GM19023 (cell line): ENCODE results near the gene FBXW5.

Experiments used
- ATAC-seq: cut with Tn5 transposase; IDR thresholded peaks from one replicate; pipeline ENCODE4 v1.9.1; 2021; ENCODE audit warnings: mild to moderate bottlenecking, moderate library complexity; ENCODE audit not compliant: unreplicated experiment

The FBXW5 gene

GRCh38 chr9:136936645-136937170, 7.8 kb downstream of the FBXW5 start:
- ATAC-seq = no peak

- no peak for ATAC-seq
Observed at GRCh38 chr9:136935651-136936050, 8.9 kb downstream of the FBXW5 start.

- ATAC-seq = no peak
Observed at GRCh38 chr9:136934277-136934676, 10.3 kb downstream of the FBXW5 start.

GRCh38 chr9:136931611-136932130, 12.9 kb downstream of the FBXW5 start:
- ATAC-seq = no peak

- no peak for ATAC-seq
Observed at GRCh38 chr9:136930014-136930413, 14.5 kb downstream of the FBXW5 start.

GRCh38 chr9:136928591-136928990, 15.9 kb downstream of the FBXW5 start:
- ATAC-seq = no peak

GRCh38 chr9:136927343-136928271, 16.9 kb downstream of the FBXW5 start:
- ATAC-seq = no peak

GRCh38 chr9:136926749-136927148, 17.8 kb downstream of the FBXW5 start:
- no peak for ATAC-seq

GRCh38 chr9:136926154-136926704, 18.3 kb downstream of the FBXW5 start:
- ATAC-seq = no peak

GRCh38 chr9:136925414-136926153, 19.0 kb downstream of the FBXW5 start:
- ATAC-seq = no peak

- no peak for ATAC-seq
Observed at GRCh38 chr9:136923881-136924280, 20.7 kb downstream of the FBXW5 start.

- ATAC-seq = no peak
Observed at GRCh38 chr9:136922540-136922939, 22.0 kb downstream of the FBXW5 start.

- ATAC-seq = no peak
Observed at GRCh38 chr9:136921718-136922117, 22.8 kb downstream of the FBXW5 start.

- ATAC-seq = no peak
Observed at GRCh38 chr9:136921307-136921706, 23.2 kb downstream of the FBXW5 start.

GRCh38 chr9:136920734-136921231, 23.8 kb downstream of the FBXW5 start:
- no peak for ATAC-seq

GRCh38 chr9:136920069-136920468, 24.5 kb downstream of the FBXW5 start:
- ATAC-seq = no peak

GRCh38 chr9:136917902-136918301, 26.6 kb downstream of the FBXW5 start:
- ATAC-seq = no peak

- ATAC-seq = no peak
Observed at GRCh38 chr9:136916330-136917184, 28.0 kb downstream of the FBXW5 start.

- ATAC-seq = no peak
Observed at GRCh38 chr9:136915632-136916329, 28.8 kb downstream of the FBXW5 start.
